Testis (tissue), 3 donors: ENCODE results near the gene ABHD10. TPM values are rescaled to one million over a fixed set of nuclear protein-coding genes. Genes with fewer than 3 reads are reported as not detected.

Source experiments
- DNase-seq: peaks from one replicate; pipeline ENCODE4 v3.0.0-alpha.2; 2019
- H3K27ac ChIP-seq, 2 donors: fragments of 200-600 bp; sonication (generic); one replicate each; pipeline ENCODE4 v1.5.1; 2019
- H3K27me3 ChIP-seq: fragments of 200-600 bp; sonication (generic); one replicate; pipeline ENCODE4 v1.5.1; 2019
- H3K36me3 ChIP-seq: fragments of 200-600 bp; sonication (generic); one replicate; pipeline ENCODE4 v1.5.1; 2017; ENCODE audit warnings: low read depth; ENCODE audit errors: missing control alignments
- H3K4me1 ChIP-seq: fragments of 200-600 bp; sonication (generic); one replicate; pipeline ENCODE4 v1.5.1; 2019
- H3K4me3 ChIP-seq, 2 donors: fragments of 200-600 bp; sonication (generic); one replicate each; pipeline ENCODE4 v1.5.1; 2017 to 2019
- H3K9me3 ChIP-seq: fragments of 200-600 bp; sonication (generic); one replicate; pipeline ENCODE4 v1.5.1; 2017
- CTCF ChIP-seq, 3 experiments: fragments of 450-650 bp in 2 of 3; fragments of 200-600 bp in 1 of 3; sonication (generic) in 1 of 3; IDR thresholded peaks; one replicate each; pipeline ENCODE4 v1.5.1; 2016 to 2019; ENCODE audit warnings: antibody characterized with exemption in 3 of 3, mild to moderate bottlenecking in 2 of 3, moderate library complexity in 1 of 3
- POLR2A ChIP-seq: fragments of 450-650 bp; IDR thresholded peaks from one replicate; pipeline ENCODE4 v1.6.1; 2017; ENCODE audit warnings: antibody characterized with exemption, mild to moderate bottlenecking, moderate library complexity
- WGBS, 2 donors: methylation state at CpG; one replicate each; pipeline ENCODE4 v1.1.5; 2018; 5-methylcytosine and 5-hydroxymethylcytosine counted together
- intact Hi-C: fragments of 100-400 bp; cut with DNase I; formaldehyde crosslinking; loops from one replicate; pipeline ENCODE4 v1.15.1; 2023; ENCODE audit warnings: low total_unique reads
- polyA plus RNA-seq: library from polyadenylated mRNA; stranded (reverse); fragments of 350-450 nt; fragmentation: Illumina TruSeq; extraction: RNeasy Lipid Tissue Mini Kit (QIAGEN cat#74804); gene quantifications from one replicate; pipeline ENCODE4 v1.2.3, GENCODE V29; 2014; ENCODE audit warnings: low read depth, low replicate concordance; ENCODE audit not compliant: insufficient read depth
- total RNA-seq, 2 donors: library from RNA; depleted of rRNA; stranded (reverse); fragments of >200 nt; gene quantifications; one replicate each; pipeline ENCODE4 v1.2.3, GENCODE V29; 2016

Gene ABHD10
- total and polyA plus RNA-seq, 3 donors from 2014 or later: 38.0 to 43.0 (median 38.4) TPM

- TF ChIP-seq CTCF (IDR thresholded peaks at IDR 0.05) (no peak), POLR2A (no peak)
- no peaks in the 10 kb centered on the region for H3K4me1 ChIP-seq
- 74 to 77% methylated on average over 6 of the region's 6 CpGs for WGBS, 2 donors
- H3K36me3 ChIP-seq: no peaks in the 10 kb centered on the region
- H3K27me3 ChIP-seq: no peaks in the 10 kb centered on the region
- no peak overlapping the region for H3K4me3 ChIP-seq
- no peaks in the 10 kb centered on the region for H3K9me3 ChIP-seq
- no peak overlapping the region for H3K27ac ChIP-seq
- intact Hi-C loops: no loop called here
- DNase-seq: no peak
Measured at GRCh38 chr3:112042842-112043280, 64.0 kb downstream of the ABHD10 start.

Other genes starting within 250 kb of the ABHD10 start
- 10 to 100 TPM; 11.7 to 16.5 TPM for gene PHLDB2, start 119.8 kb upstream of the ABHD10 start, total RNA-seq
- gene PHLDB2, start 119.8 kb upstream of the ABHD10 start, polyA plus RNA-seq: 12.3 TPM
- under 1 TPM in 1 of 2 donors, not detected in 1; 0.37 TPM for gene TAGLN3, start 19.9 kb downstream of the ABHD10 start, total RNA-seq
- gene TAGLN3, start 19.9 kb downstream of the ABHD10 start, polyA plus RNA-seq: not detected
- 1 to 10 TPM; 2.0 to 2.8 TPM for gene TMPRSS7, start 55.7 kb downstream of the ABHD10 start, total RNA-seq
- 5.8 TPM for gene TMPRSS7, start 55.7 kb downstream of the ABHD10 start, polyA plus RNA-seq
- gene C3orf52, start 107.4 kb downstream of the ABHD10 start, total RNA-seq: 10 to 100 TPM in 1 of 2 donors, 1 to 10 TPM in 1; 6.8 to 13.2 TPM
- gene C3orf52, start 107.4 kb downstream of the ABHD10 start, polyA plus RNA-seq: 5.7 TPM
- gene GCSAM, start 154.2 kb downstream of the ABHD10 start, total RNA-seq: under 1 TPM; 0.06 to 0.63 TPM
- gene GCSAM, start 154.2 kb downstream of the ABHD10 start, polyA plus RNA-seq: 0.42 TPM